A549 (cell line): Measurements from ENCODE around the gene PLPP3. TPM values are rescaled to one million over a fixed set of nuclear protein-coding genes. Genes with fewer than 3 reads are reported as not detected.
"Not testable (repeated sequence)": the region's sequence is repeated elsewhere in the genome, so short reads cannot be mapped to it uniquely, and the experiment has no call there.

Experiments
- ATAC-seq, 2 experiments: fragments of 200-7000 bp in 1 of 2; fragments of >200 bp in 1 of 2; cut with Nextera tagmentation in 1 of 2; cut with Tn5 transposase in 1 of 2; 3 replicates each; pipeline versions ENCODE4 v1.8.0 to v1.9.1; 2018 to 2020; ENCODE audit warnings: mild to moderate bottlenecking in 1 of 2, moderate library complexity in 1 of 2
- CTCF ChIA-PET: fragments of 300-600 bp; sonication (Branson Sonifier 250); formaldehyde crosslinking; extraction: SDS; loops from one replicate; lab custom pipeline; 2021; ENCODE audit warnings: antibody characterized with exemption, inconsistent platforms; lab: Yijun Ruan, JAX
- POLR2A ChIA-PET: fragments of 350-600 bp; formaldehyde crosslinking; extraction: SDS; loops from one replicate; lab custom pipeline; 2021; ENCODE audit warnings: antibody characterized with exemption, inconsistent platforms; lab: Yijun Ruan, JAX
- DNase-seq, 2 experiments: peaks; one replicate each; pipeline versions ENCODE4 v3.0.0 to v3.0.0-alpha.2; 2011 to 2016; ENCODE audit warnings: low read depth in 1 of 2, low spot score in 1 of 2
- FAIRE-seq: peaks from 2 replicates; lab custom pipeline; 2011; peaks lifted over from hg19 to GRCh38; lab: Jason Lieb, UNC
- H3K27ac ChIP-seq, 2 experiments: fragments of >200 bp; sonication (Bioruptor Twin); formaldehyde crosslinking; 3 replicates each; pipeline ENCODE4 v1.5.1; 2016 to 2017
- H3K4me1 ChIP-seq: fragments of >200 bp; sonication (Bioruptor Twin); formaldehyde crosslinking; 3 replicates; pipeline ENCODE4 v1.6.1; 2016
- H3K4me2 ChIP-seq: fragments of >200 bp; sonication (Bioruptor Twin); formaldehyde crosslinking; 3 replicates; pipeline ENCODE4 v1.6.1; 2016
- H3K4me3 ChIP-seq: fragments of >200 bp; sonication (Bioruptor Twin); formaldehyde crosslinking; 3 replicates; pipeline ENCODE4 v1.5.1; 2016
- H3K9me3 ChIP-seq: fragments of >200 bp; sonication (Bioruptor Twin); formaldehyde crosslinking; 3 replicates; pipeline ENCODE4 v1.6.1; 2016
- BCL3 ChIP-seq: fragments of >200 bp; sonication (Bioruptor Twin); formaldehyde crosslinking; IDR thresholded peaks from 3 replicates; pipeline ENCODE4 v1.6.1; 2016
- BHLHE40 ChIP-seq: IDR thresholded peaks from 2 replicates; pipeline ENCODE4 v1.6.1; 2012; ENCODE audit warnings: low read depth, low read length, inconsistent platforms
- CEBPB ChIP-seq, 2 experiments: fragments of >200 bp in 1 of 2; sonication (Bioruptor Twin) in 1 of 2; formaldehyde crosslinking in 1 of 2; IDR thresholded peaks; 2 replicates each; pipeline ENCODE4 v1.6.1; 2012 to 2016
- CHD4 ChIP-seq: fragments of 200-600 bp; sonication (generic); IDR thresholded peaks from 2 replicates; pipeline ENCODE4 v1.6.1; 2016; ENCODE audit warnings: antibody characterized with exemption, mild to moderate bottlenecking, borderline replicate concordance
- EHF ChIP-seq: fragments of 250-450 bp; sonication (Bioruptor Pico); IDR thresholded peaks from 2 replicates; pipeline ENCODE4 v1.5.0; 2020; ENCODE audit warnings: mild to moderate bottlenecking
- ELK1 ChIP-seq: fragments of 150-350 bp; IDR thresholded peaks from 2 replicates; pipeline ENCODE4 v1.6.1; 2014; ENCODE audit warnings: low read depth, mild to moderate bottlenecking, low read length
- EP300 ChIP-seq, 2 experiments: fragments of >200 bp; sonication (Bioruptor Twin); formaldehyde crosslinking; IDR thresholded peaks; 2 replicates in 1 of 2; 3 replicates in 1 of 2; pipeline ENCODE4 v1.6.1; 2016 to 2017
- FOSL2 ChIP-seq, 2 experiments: fragments of 450-650 bp in 1 of 2; fragments of >200 bp in 1 of 2; sonication (Bioruptor Twin) in 1 of 2; formaldehyde crosslinking; IDR thresholded peaks; 2 replicates each; pipeline versions ENCODE4 v1.5.0 to v1.6.1; 2016 to 2020; ENCODE audit warnings: mild to moderate bottlenecking in 1 of 2, moderate library complexity in 1 of 2
- JUN ChIP-seq, 2 experiments: fragments of >200 bp; sonication (Bioruptor Twin); formaldehyde crosslinking; IDR thresholded peaks; 2 replicates in 1 of 2; 3 replicates in 1 of 2; pipeline ENCODE4 v1.6.1; 2016 to 2017
- KDM1A ChIP-seq: fragments of 200-600 bp; sonication (generic); IDR thresholded peaks from 2 replicates; pipeline ENCODE4 v1.6.1; 2016; ENCODE audit warnings: low read depth, mild to moderate bottlenecking
- KDM5A ChIP-seq: fragments of 200-600 bp; sonication (generic); IDR thresholded peaks from 2 replicates; pipeline ENCODE4 v1.6.1; 2016; ENCODE audit warnings: antibody characterized with exemption, mild to moderate bottlenecking
- PHF8 ChIP-seq: fragments of 200-600 bp; sonication (generic); IDR thresholded peaks from 2 replicates; pipeline ENCODE4 v1.6.1; 2016; ENCODE audit warnings: low read depth, mild to moderate bottlenecking, antibody characterized with exemption, moderate library complexity, borderline replicate concordance
- POLR2A ChIP-seq: IDR thresholded peaks from 2 replicates; pipeline ENCODE4 v1.6.1; 2012; ENCODE audit warnings: mild to moderate bottlenecking, low read length
- RCOR1 ChIP-seq: fragments of 150-350 bp; IDR thresholded peaks from 2 replicates; pipeline ENCODE4 v1.6.1; 2014; ENCODE audit warnings: antibody characterized with exemption, low read length, low read depth
- REST ChIP-seq: fragments of 200-600 bp; sonication (generic); IDR thresholded peaks from 2 replicates; pipeline ENCODE4 v1.6.1; 2016; ENCODE audit warnings: antibody characterized with exemption, mild to moderate bottlenecking, moderate library complexity
- RFX5 ChIP-seq: fragments of 450-650 bp; IDR thresholded peaks from 2 replicates; pipeline ENCODE4 v1.7.1; 2014; ENCODE audit warnings: antibody characterized with exemption, mild to moderate bottlenecking, moderate library complexity
- RNF2 ChIP-seq: fragments of 200-600 bp; sonication (generic); IDR thresholded peaks from 2 replicates; pipeline ENCODE4 v1.6.1; 2016; ENCODE audit warnings: low read depth, mild to moderate bottlenecking, antibody characterized with exemption, moderate library complexity, borderline replicate concordance
- SMC3 ChIP-seq: fragments of >200 bp; sonication (Bioruptor Twin); formaldehyde crosslinking; IDR thresholded peaks from 3 replicates; pipeline ENCODE4 v1.6.1; 2018; ENCODE audit warnings: inconsistent platforms
- SREBF2 ChIP-seq: fragments of 450-650 bp; IDR thresholded peaks from 2 replicates; pipeline ENCODE4 v1.6.1; 2014; ENCODE audit warnings: mild to moderate bottlenecking, moderate library complexity
- WGBS: methylation state at CpG from one replicate; pipeline ENCODE4 v1.1.6; 2017; ENCODE audit errors: missing lambda C conversion rate; 5-methylcytosine and 5-hydroxymethylcytosine counted together
- polyA plus RNA-seq, 4 experiments: library from polyadenylated mRNA; depleted of rRNA in 3 of 4; stranded (reverse); fragments of >200 nt; fragmentation: RNase III in 1 of 4; extraction: RNeasy Plus Mini Kit Qiagen cat#74134 plus additional on column Dnase treatment in 1 of 4; gene quantifications; 2 replicates in 3 of 4; 3 replicates in 1 of 4; pipeline ENCODE4 v1.2.3, GENCODE V29; 2011 to 2017

PLPP3 gene
- polyA plus RNA-seq, 2 of the 4 experiments (the other 2 are of a cell fraction) = 23.6 to 25.6 TPM

GRCh38 chr1:56625819-56626440, 46.6 kb upstream of the PLPP3 start:
- DNase-seq (no peak), FAIRE-seq (no peak), ATAC-seq (no peak)
- TF ChIP-seq ELK1 = no peak
- peak; percentile 35 to 47; a peak in 2 of 4 replicates for TF ChIP-seq CEBPB (IDR thresholded peaks at IDR 0.05)
- TF ChIP-seq, all 56 proteins: peak for 1
- WGBS = 56% methylated on average over 5 of the region's 5 CpGs
- Histone ChIP-seq H3K4me3 (no peak overlapping the region), H3K9me3 (no peaks in the 10 kb centered on the region), H3K4me2 (peak overlapping the region; percentile 61), H3K4me1 (peaks cover 32% of the 10 kb centered on the region), H3K27ac (0 out of 6 replicates have a peak overlapping the region, but pooled peaks have one; percentile 1 to 13)
- ChIA-PET POLR2A (no interaction called here), CTCF (no interaction called here)

- Histone ChIP-seq H3K4me3 (no peak overlapping the region), H3K9me3 (no peaks in the 10 kb centered on the region), H3K4me1 (no peaks in the 10 kb centered on the region), H3K4me2 (no peak overlapping the region), H3K27ac (no peak overlapping the region)
- FAIRE-seq (no peak), DNase-seq (no peak), ATAC-seq (no peak)
- ChIA-PET POLR2A (no interaction called here), CTCF (no interaction called here)
- WGBS = 74% methylated on average over 2 of the region's 2 CpGs
- TF ChIP-seq SREBF2 (no peak), KDM1A (no peak), RNF2 (no peak), RFX5 (no peak), BHLHE40 (no peak), KDM5A (no peak), BCL3 (no peak), JUN (IDR thresholded peaks at IDR 0.05) (no peak), FOSL2 (IDR thresholded peaks at IDR 0.05) (no peak), FOSL2 (CRISPR knock-in tag; IDR thresholded peaks at IDR 0.05) (no peak), EHF (CRISPR knock-in tag) (no peak), SMC3 (no peak), RCOR1 (no peak), CHD4 (no peak), POLR2A (no peak), PHF8 (no peak), EP300 (IDR thresholded peaks at IDR 0.05) (no peak), REST (no peak)
- TF ChIP-seq, all 56 proteins: peak for 0
Observed at GRCh38 chr1:56617141-56617540, 37.8 kb upstream of the PLPP3 start.

- H3K4me3 ChIP-seq, ATAC-seq, H3K4me1 ChIP-seq, POLR2A ChIA-PET, CTCF ChIA-PET, H3K4me2 ChIP-seq, FAIRE-seq, H3K27ac ChIP-seq, DNase-seq, H3K9me3 ChIP-seq: not testable (repeated sequence)
- 59% methylated on average over 6 of the region's 6 CpGs for WGBS
Observed at GRCh38 chr1:56610770-56611169, 31.4 kb upstream of the PLPP3 start.

GRCh38 chr1:56610097-56610496, 30.7 kb upstream of the PLPP3 start:
- ATAC-seq, H3K27ac ChIP-seq, H3K4me3 ChIP-seq, H3K4me1 ChIP-seq, FAIRE-seq, H3K9me3 ChIP-seq, H3K4me2 ChIP-seq, DNase-seq, POLR2A ChIA-PET: not testable (repeated sequence)
- whole genome bisulfite sequencing = 36% methylated on average over 2 of the region's 2 CpGs
- CTCF ChIA-PET = interaction anchor here (0.6 kb wide), 2 partner anchors 10 to 204 kb away, joined by 3 read pairs; no protein-coding TSS in a partner anchor
